Superior temporal gyrus (tissue), 1 donor: Measurements from ENCODE around the gene MZB1.
"Not testable (repeated sequence)": the region's sequence is repeated elsewhere in the genome, so short reads cannot be mapped to it uniquely, and the experiment has no call there.

Experiments
- DNase-seq: peaks from one replicate; pipeline ENCODE4 v3.0.0-alpha.2; 2016; ENCODE audit errors: extremely low spot score

Gene MZB1

DNA sequence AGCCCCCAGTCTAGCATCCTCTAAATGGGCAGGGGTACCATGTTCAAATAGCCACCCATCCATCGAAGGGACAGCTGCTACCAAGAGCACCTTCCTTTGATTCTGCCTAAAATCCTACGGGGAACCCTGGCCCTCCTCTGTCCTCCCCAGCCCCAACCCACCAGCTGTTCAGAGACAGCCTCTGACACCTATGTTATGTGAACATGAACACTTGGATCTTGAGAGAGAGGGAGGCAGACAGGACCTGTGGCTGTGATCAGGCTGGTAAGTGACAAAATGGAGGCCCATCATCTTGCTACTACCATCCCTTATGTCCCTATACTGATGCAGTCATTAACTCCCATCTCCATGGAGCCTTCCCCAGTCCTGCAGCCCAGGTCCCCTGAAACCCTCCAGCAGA is 14.8 kb downstream of the MZB1 start:
- no peak for DNase-seq

DNA sequence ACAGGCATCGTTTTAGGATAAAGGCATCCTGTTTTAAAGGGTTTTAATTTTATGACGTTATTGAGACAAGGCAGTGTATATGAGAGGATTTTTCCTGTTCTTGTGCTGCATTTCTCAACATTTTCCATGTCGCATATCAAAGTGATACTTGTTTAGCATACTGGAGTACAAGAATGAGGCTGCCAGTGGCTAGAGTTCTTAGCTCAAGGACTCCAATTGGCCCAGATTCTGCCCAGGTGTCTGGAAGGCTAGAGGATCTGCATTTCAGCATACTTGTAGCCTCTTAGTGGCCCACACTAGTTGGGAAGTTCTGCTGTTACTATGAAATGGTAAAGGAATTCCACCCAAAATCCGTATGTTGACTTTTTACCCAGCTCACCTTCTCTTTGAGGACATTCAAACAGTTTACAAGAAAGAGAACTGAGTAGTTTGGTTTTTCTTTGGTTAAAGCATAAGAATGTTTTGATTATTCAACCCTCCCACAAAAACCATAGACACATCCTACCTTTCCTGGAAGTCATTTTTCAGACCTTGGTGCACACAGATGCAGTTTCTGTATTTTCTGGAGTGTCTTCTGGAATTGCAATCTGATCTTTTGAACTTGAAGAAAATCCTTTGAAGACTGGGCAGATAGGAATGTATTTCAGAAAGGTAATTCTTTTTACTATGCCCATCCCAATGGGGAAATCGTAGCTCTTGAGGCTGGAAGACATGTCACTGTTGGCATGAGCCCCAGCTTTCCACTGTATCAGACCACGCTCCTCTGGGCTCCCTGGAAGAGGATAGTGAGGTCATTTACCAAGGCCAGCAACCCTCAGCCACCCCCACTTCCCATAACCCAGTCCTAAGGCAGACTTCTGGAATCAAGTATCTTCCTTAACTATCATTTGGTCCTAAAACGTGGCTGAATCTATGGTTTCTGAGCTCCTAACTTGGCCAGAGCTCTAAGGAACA is 18.0 kb downstream of the MZB1 start:
- DNase-seq = no peak

DNA sequence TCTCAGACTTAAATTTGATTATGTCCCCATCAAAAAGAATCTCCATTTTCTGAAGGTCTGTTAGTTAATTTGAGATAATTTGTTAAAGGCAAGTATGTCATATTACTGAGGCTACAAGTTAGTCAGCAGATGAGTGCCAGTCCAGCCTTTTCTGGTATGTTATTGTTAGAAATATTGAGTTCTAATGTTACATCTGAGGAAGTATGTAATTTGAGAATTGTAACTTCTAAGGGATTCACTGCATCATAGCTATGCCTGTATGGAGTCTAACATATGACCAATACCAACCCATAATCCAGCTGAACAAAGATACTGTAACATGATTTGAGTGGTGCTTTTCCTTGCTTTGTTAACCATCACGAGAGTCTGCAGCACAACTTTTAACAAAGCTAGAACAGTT is 20.5 kb downstream of the MZB1 start:
- no peak for DNase-seq

DNA sequence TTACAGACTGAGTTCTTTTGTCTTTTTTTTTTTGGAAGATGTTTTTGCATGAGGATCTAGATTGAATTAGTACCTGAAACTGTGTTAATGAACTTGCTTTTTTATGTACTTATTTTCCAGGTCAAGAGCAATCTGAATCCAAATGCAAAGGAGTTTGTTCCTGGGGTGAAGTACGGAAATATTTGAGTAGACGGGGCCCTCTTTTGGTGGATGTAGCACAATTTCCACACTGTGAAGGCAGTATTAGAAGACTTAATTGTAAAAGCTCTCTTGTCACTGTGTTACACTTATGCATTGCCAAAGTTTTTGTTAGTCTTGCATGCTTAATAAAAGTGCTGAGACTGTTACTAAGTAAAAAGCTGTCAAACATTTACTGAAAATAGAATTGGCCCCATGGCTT is 21.1 kb downstream of the MZB1 start:
- no peak for DNase-seq

DNA sequence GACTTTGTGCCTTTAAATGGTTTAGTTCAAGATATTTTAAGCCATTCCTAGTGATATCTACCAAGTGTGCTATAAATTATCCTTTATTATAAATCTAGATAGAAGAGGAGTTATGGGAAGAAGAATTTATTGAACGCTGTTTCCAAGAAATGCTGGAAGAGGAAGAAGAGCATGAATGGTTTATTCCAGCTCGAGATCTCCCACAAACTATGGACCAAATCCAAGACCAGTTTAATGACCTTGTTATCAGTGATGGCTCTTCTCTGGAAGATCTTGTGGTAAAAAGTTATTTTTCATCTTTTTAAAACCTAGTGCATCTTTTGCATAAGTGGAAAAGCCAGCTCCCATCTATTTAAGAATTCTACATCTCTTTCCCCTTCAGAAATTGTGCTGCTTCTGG is 25.2 kb downstream of the MZB1 start:
- no peak for DNase-seq

DNA sequence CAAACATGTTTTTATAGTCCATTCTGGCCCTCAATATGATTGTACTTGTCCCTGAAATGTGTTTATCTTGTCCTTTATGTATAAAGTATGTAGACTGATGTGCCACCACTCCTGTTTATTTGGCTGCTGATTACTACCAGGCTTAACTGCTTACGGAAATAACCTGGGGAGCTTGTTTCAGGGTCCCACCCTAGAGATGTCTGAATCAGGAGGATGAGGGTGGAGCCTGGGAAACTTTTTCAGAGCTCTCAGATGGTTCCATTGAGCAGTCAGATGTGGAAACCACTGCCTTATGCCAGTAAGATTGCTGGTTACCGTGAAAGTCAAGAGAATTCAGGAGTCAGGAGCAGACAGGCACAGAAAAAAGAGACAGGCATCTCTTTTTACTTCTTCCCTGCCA is 25.8 kb downstream of the MZB1 start:
- no peak for DNase-seq

DNA sequence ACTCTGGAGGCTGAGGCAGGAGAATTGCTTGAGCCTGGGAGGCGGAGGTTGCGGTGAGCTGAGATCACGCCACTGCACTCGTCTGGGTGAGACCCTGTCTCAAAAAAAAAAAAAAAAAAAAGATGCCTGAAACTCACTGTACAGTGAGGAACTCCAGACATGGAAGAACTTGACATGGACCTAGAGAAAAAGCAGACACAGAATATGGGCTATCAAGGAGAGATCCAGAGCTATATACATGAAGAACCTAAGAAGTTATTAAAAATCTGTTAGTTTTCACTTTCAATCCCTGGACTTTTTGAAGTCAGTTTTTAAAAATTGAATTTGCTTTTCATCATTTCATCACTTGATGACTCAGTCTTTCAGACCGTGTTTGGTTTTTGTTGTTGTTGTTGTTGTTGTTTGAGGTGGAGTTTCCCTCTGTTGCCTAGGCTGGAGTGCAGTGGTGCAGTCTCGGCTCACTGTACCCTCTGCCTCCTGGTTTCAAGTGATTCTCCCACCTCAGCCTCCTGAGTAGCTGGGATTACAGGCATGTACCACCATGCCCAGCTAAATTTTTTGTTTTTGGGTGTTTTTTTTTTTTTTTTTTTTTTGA is 27.8 kb downstream of the MZB1 start:
- DNase-seq = no peak

DNA sequence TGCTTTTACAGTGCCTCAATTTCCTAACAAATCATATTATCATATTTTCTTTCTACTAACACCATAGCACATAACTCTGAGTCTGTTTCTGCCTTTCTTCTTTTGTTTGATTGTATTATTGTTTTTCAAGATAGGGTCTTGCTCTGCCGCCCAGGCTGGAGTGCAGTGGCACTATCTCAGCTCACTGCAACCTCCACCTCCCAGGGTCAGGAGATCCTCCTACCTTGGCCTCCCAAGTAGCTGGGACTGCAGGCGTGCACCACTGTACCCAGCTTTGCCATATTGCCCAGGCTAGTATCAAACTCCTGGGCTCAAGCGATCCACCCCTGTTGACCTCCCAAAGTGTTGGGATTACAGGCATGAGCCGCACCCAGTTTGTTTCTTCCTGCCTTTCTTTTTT is 29.3 kb downstream of the MZB1 start:
- no peak for DNase-seq

DNA sequence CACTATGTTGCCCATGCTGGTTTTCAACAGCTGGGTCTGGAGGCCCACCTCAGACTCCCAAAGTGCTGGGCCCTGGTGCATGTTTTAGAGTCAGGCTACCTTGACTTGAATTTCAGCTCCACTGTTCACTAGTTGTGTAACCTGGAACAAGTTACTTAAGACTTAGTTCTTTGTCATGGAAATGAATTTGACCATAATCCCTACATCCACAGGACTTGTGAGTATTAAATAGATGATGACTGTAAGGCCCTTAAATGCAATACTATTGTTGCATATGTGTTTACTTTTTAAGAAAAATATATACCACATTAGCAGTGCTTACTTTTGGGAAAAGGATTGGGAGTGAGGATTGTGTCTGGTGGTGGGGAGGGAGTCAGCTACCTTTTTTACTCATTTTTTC is 31.6 kb downstream of the MZB1 start:
- no peak for DNase-seq

DNA sequence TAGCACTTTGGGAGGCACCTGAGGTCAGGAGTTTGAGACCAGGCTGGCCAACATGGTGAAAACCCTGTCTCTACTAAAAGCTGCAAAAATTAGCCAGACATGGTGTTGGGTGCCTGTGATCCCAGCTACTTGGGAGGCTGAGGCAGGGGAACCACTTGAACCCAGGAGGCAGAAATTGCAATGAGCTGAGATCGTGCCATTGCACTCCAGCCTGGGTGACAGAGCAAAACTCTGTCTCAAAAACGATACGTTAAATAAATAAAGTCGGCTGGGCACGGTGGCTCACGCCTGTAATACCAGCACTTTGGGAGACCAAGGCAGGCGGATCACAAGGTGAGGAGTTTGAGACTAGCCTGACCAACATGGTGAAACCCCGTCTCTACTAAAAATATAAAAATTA is 33.8 kb downstream of the MZB1 start:
- DNase-seq = not testable (repeated sequence)

DNA sequence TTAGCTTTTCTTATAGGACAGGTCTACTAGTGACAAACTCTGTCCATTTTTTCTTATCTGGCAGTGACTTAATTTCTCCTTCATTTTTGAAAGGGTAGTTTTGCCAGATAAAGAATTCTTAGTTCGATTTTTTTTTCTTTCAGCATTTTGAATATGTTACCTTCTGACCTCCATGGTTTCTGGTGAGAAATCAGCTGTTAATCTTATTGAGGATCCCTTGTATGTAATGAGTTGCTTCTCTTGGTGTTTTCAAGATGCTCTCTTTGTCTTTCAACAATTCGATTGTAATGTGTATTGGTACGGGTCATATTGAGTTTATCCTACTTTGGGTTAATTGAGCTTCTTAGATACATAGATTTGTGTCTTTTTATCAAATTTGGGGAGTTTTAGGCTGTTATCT is 35.5 kb downstream of the MZB1 start:
- no peak for DNase-seq

DNA sequence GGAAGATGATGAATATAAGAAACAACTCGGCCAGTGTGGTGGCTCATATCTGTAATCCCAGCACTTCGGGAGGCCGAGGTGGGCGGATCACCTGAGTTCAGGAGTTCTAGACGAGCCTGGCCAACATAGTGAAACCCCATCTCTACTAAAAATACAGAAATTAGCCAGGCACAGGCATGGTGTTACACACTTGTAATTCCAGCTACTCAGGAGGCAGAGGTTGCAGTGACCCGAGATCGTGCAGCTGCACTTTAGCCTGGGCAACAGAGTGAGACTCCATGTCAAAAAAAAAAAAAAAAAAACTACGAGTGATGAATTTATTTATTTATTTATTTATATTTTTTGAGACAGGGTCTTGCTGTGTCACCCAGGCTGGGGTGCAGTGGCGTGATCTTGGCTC is 41.9 kb downstream of the MZB1 start:
- not testable (repeated sequence) for DNase-seq

DNA sequence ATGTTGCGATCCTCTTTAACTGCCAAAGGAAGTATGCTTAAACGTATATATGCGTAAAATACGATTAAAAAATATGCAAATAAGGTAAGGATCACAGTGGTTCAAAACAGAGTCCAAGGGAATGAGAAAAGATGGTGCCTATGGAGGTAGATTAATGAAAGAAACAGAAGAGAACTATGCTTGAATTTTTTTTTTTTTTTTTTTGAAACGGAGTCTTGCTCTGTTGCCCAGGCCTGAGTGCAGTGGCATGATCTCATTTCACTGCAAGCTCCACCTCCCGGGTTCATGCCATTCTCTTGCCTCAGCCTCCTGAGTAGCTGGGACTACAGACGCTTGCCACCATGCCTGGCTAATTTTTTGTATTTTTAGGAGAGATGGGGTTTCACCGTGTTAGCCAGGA is 44.3 kb downstream of the MZB1 start:
- not testable (repeated sequence) for DNase-seq

DNA sequence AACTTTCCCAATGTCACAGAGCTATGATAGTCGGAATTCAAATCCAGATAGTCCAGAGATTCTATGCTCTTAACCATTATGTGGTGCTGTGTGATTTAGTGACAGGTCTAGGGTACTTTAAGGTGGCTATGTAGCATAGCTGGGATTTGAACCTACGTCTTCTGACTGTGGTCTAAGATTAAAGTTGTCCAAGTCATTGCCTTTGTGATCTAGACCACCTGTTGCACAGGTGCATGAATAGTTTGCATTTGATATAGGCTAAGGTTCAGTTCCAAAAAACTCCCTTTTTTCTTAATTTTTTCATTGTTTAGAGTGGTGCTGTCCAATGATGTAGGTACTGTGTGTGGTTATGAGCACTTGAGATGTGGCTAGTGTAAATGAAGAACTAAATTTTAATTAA is 45.5 kb downstream of the MZB1 start:
- no peak for DNase-seq

DNA sequence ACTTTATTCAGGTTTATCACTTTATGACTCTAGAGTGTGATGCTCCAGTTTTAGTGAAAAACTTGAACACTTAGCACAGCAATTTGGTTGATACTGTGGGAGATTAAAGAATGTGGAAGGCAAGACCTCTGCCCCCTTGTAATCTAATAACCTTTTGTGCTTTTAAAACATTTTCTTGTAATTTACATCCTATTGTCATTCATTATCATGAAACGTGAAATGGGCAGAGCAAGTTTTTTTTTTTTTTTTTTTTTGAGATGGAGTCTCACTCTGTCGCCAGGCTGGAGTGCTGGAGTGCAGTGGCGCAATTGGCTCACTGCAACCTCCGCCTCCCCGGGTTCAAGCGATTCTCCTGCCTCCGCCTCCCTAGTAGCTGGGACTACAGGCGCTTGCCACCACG is 46.2 kb downstream of the MZB1 start:
- DNase-seq = no peak

DNA sequence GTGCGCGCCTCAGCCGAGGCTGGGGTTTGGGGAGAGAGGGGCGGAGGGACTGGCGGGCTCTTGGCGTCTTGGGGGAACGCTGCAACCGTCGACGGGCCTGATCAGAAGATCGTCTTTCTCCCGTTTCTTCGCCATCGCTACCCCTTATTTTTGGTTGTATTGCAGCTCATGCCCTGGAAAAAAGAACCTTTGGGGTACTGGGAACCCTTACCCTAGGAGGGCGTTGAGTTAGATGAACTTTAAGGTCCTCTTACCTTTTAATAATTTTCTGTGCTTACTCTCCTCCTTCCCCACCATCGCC is 47.3 kb downstream of the MZB1 start:
- no peak for DNase-seq

DNA sequence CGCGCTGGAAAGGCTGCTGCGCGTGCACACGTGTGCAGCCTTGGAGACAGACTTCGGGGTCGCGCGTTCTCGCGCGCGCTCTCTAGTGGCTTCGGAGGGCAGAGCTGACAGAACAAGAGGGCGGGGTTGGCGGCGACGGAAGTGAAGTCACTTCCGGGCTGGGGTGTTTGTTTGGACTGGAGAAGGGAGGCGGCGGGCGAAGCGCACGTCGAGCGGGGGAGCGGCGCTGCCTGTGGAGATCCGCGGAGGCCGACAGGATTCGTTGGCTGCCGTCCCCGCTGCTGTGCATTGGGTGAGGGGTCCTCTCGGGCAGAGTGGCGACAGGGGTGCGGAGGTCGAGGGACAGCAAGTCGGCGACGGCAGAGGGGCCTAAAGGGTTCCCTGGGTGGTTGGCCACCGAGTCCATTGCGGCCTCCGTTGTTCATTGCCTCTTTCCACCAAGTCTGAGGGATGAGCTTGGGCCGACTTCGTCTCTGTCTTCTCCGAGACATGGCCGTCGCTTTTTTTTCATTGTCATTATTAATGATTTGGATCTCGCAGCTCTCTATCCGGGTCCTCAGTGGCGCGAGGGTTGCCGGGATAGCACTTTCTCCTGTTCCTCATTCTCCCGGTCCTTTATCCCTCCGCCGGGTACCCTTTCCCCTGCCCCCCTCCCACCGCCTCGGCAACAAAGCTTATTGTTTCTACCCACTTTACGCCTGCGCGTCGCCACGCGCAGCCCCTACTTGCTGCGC is 47.9 kb downstream of the MZB1 start, which contains the start of gene PAIP2:
Gene PAIP2, plus strand, starts transcription at position 166 of the 734 bp plus-strand sequence. CDS start 21,931 bp downstream, outside the sequence.
- DNase-seq = peak; percentile 98

DNA sequence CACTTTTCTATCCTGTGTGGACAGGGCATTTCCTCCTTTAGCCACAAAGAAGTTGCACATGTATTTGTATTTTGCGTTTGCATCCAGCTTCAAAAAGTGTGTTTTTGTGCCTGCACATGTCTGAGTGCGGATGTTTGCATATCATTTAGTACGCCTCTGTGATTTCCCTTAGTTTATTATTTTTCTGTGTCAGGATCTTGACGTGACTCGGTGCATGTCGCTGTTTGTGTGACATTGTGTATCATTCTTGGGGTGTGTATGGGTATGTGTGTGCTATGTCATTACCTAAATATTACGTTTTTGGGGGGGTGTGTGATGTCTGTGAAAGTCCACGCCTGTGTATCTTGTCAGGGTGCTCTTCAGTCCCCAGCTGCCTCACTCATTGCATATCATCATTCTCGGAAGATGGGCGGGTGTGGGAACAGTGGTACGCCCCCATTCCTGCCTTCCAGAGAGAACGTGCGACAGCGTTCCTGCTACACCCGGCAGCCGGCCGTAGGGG is 48.5 kb downstream of the MZB1 start:
- DNase-seq = no peak

DNA sequence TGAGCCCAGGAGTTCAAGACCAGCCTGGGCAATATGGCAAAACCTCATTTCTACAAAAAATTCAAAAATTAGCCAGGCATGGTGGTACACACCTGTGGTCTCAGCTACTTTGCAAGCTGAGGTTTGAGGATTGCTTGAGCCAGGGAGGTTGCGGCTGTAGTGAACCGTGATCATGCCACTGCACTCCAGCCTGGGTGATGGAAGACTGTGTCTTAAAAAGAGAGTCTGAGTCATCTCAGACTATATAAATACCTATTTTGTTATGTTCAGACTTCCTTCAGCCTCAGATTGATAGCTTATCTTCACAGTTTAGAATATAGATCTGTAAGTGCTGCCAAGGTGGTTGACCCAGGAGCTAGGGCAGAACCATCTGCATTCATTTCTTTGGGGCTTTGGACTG is 49.7 kb downstream of the MZB1 start:
- no peak for DNase-seq
